Measurements from ENCODE around the gene LY6G6C.

Gene LY6G6C

DNA sequence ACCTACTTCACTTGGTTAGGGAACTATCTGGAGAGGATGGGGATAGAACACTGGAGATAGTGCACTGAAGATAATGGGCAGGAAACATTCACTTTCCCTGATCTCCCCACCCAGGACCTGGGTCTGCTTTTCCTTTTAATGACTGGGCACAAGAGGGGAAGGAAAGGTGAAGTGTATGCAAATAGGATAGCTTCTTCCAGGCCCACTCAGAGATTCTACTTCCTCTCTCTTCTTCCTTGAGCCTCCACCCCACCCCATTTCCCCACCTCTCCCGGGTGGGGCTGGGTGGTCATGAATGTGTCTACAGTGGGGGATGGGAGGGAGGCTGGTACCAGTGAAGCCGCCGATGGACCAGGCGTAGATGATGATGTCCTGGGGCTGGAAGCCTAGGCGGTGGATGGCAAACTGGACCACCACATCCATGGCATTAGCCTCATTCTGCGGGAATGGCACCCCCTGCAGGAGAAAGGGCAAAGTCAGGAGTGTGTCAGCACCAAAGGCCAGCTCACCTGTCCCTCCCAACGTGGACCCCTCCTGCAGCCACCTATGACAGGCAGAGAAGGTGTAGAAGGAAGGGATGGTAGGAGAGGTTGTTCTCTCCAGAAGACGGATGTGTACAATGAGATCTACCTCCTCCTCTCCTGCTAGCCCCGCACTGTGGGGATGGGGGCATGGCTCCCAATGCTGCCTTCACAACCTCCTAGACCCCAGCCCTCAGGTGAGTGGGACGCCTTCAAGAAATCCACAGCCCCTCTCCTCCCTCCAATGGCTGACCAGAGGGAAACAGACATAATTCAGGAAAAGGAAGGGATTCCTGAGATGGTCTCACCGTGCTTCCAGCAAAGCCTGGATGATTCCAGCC, 32.1 kb downstream of the LY6G6C start:
- Mint-ChIP-seq H3K4me3 (no peak overlapping the region), H3K4me1 (peaks cover 13% of the 10 kb centered on the region), H3K9me3 (no peaks in the 10 kb centered on the region), H3K27ac (peak overlapping the region in 1 of 2 donors; percentile 28), H3K27me3 (no peaks in the 10 kb centered on the region)
- no peak for DNase-seq
- peak; percentile 62 for ATAC-seq

GRCh38 chr6:31687860-31688693, 33.5 kb downstream of the LY6G6C start:
- DNase-seq (no peak), ATAC-seq (no peak)
- H3K27ac Mint-ChIP-seq, result peak overlapping the region in 1 of 2 donors; percentile 24
- no peaks in the 10 kb centered on the region for H3K27me3 Mint-ChIP-seq
- no peak overlapping the region for H3K4me3 Mint-ChIP-seq
- H3K4me1 Mint-ChIP-seq, result peaks cover 13% of the 10 kb centered on the region
- H3K9me3 Mint-ChIP-seq, result no peaks in the 10 kb centered on the region

DNA sequence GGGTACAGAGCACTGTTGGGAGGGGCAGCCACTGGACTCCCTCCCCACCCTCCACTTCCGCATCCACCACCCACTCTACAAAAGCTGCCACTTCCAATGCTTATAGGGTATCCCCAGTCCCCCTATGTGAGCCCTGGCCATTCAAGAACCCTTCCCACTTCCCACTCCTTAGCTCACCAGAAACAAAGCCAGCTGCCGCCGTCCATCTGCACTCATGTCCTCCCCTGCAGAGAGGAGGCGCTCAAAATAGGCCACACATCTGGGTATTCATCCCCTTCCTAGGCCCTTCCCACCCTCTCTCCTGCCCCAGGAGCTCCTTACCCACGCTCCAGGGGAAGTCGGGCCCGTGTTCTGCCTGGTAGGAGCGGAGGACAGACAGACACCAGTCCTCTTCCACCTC, 34.2 kb downstream of the LY6G6C start:
- DNase-seq, result no peak
- Mint-ChIP-seq H3K4me1 (peaks cover 13% of the 10 kb centered on the region), H3K27me3 (no peaks in the 10 kb centered on the region), H3K27ac (no peak overlapping the region), H3K4me3 (no peak overlapping the region), H3K9me3 (no peaks in the 10 kb centered on the region)
- ATAC-seq, result no peak

DNA sequence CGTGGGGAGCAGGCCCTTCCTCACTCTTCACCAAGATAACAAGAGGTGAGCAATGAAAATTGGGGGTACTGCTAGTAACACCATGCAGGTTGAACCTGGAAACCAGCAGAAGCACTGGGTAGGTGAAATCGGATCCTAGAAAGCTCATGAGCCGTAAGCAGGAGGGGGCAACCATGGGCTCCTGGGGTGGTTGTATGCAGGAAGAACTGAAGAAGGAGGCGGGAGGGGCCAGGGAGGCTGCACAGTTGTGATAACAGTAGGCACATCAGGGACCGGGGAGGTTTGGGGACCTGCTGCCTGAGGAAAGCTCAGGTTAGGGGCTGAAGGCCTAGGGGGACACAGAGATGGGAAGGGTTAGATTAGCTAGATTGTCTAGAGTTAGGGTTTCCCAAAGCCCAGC, 35.1 kb downstream of the LY6G6C start:
- Mint-ChIP-seq H3K27ac (peak overlapping the region in 1 of 2 donors; percentile 59), H3K4me1 (peaks cover 16% of the 10 kb centered on the region), H3K4me3 (no peak overlapping the region), H3K9me3 (no peaks in the 10 kb centered on the region), H3K27me3 (no peaks in the 10 kb centered on the region)
- DNase-seq (no peak), ATAC-seq (no peak)

- ATAC-seq (no peak), DNase-seq (no peak)
- Mint-ChIP-seq H3K27me3 (no peaks in the 10 kb centered on the region), H3K9me3 (no peaks in the 10 kb centered on the region), H3K4me1 (peaks cover 20% of the 10 kb centered on the region), H3K4me3 (no peak overlapping the region), H3K27ac (no peak overlapping the region)
Observed at GRCh38 chr6:31683591-31683990, 38.0 kb downstream of the LY6G6C start.

DNA sequence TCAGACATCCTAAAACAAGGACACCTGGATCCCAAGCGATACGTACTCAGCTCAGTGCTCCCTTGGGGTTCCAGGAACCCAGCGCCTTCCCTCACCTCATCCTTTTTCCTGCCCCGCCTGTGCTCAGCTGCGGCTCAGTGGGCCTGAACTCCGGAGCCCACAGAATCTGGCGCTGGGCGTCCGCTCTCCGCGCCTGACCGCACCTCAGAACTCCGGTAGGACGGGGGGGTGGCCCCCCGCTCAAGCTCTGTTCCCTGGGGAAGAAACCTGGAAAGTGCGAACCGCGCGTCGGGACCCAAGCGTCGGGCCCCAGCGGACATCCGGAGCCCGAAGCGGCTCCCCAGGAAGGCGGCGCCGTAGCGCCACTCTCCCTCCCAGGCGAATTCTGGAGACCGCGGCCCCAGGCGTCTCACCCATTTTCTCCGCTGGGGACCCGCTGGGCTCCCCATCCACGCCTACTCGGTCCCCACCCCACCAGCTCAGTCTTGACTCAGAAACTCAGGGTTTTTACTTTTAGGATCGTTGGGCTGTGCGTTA, 40.3 kb downstream of the LY6G6C start:
- no peaks in the 10 kb centered on the region for H3K27me3 Mint-ChIP-seq
- DNase-seq (peak; percentile 50 to 58), ATAC-seq (peak; percentile 75)
- H3K4me3 Mint-ChIP-seq, result peak overlapping the region; percentile 80 to 85
- peaks cover 20% of the 10 kb centered on the region for H3K4me1 Mint-ChIP-seq
- peak overlapping the region; percentile 86 to 90 for H3K27ac Mint-ChIP-seq
- H3K9me3 Mint-ChIP-seq, result no peaks in the 10 kb centered on the region

DNA sequence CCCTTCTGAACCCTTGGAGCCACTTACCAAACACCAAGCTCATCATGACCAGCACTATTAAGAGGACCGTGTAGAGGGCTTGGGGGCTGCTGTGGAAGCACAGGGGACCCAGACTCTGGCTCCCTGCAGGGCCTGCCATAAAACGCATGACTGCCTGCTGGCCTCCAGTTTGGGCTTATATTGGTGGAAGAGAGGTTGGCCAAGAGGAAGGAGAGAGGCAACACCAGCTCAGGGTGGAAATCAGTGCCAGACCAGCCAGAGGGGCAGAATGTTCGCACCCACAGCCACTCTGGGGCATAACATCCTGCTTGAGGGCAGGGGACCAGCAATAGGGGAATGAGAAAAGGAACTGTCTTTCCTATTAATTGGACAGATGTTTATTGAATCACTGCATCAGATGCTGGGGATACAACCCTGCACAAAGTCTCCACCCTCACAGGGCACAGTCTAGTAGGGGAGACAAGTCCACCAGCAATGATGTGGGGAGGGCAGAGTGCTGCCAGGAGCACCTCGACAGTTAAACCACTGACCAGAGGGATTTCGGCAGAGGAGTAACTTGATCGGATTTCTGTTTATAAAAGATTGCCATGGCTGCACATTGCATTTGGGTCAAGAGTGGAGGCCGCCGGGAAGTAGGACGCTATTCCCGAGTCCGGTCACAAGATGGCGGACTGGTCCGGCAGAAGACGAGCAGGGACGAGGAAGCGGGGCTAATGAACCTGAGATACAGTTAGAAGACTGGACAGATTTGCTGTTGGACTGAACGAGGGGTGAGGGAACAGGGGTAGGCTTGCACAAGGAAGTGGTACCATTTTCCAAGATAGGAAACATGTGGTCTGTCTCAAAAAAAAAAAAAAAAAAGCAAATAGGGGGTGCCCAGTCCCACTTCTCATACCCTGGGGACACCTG, 41.1 kb downstream of the LY6G6C start, which contains the start of gene LY6G5C:
LY6G5C (minus strand) TSS at position 842 of the 909 bp plus-strand sequence; CDS start at position 148, 694 bp downstream.
- Mint-ChIP-seq H3K9me3 (no peaks in the 10 kb centered on the region), H3K4me3 (peak within 1 kb of the TSS; percentile 80 to 85), H3K4me1 (peaks cover 20% of the 10 kb centered on the region), H3K27ac (peak within 1 kb of the TSS; percentile 86 to 94), H3K27me3 (no peaks in the 10 kb centered on the region)
- peak; percentile 57 to 72 for DNase-seq
- ATAC-seq, result peak; percentile 75

DNA sequence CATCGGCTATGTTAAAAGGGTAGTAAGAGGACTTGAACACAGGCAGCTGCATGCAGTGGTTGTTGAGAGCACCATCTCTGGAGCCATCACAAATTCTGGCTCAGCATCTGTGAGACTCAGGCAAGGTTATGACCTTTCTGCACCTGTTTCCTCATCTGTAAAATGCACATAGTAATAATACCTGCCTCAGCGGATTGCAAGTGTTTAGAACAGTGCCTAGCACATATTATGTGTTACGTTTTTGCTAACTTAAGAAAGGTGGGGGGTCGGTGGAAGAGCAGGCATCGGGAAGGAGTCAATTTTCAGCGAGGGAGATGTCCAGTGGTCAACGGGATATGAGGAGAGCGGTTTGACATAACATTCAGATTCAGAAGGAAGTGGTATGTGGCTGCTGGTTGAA, 43.6 kb downstream of the LY6G6C start:
- peak overlapping the region in 1 of 2 donors; percentile 0 for H3K27ac Mint-ChIP-seq
- peaks cover 20% of the 10 kb centered on the region for H3K4me1 Mint-ChIP-seq
- no peak overlapping the region for H3K4me3 Mint-ChIP-seq
- no peaks in the 10 kb centered on the region for H3K27me3 Mint-ChIP-seq
- no peaks in the 10 kb centered on the region for H3K9me3 Mint-ChIP-seq
- no peak for DNase-seq
- no peak for ATAC-seq

DNA sequence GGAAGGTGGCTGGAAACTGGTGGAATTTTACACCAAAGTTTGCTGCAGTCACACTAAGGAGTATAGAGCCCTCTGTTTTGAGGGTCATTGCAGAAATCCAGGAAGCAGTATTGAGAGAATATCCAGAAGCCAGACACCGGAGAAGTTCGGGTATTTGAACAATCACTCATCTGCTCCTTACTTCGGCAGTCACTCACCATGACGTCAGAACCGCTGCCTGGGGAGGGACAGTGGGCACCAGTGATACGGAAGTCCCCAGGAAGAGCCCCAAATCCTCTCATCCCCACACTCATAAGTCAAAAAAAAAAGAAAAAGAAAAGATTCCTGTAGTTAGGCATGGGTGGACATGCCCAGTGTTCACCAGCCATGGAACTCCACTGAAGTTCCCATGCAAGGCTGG, 44.6 kb downstream of the LY6G6C start:
- no peak for ATAC-seq
- Mint-ChIP-seq H3K27me3 (no peaks in the 10 kb centered on the region), H3K4me1 (peaks cover 20% of the 10 kb centered on the region)

DNA sequence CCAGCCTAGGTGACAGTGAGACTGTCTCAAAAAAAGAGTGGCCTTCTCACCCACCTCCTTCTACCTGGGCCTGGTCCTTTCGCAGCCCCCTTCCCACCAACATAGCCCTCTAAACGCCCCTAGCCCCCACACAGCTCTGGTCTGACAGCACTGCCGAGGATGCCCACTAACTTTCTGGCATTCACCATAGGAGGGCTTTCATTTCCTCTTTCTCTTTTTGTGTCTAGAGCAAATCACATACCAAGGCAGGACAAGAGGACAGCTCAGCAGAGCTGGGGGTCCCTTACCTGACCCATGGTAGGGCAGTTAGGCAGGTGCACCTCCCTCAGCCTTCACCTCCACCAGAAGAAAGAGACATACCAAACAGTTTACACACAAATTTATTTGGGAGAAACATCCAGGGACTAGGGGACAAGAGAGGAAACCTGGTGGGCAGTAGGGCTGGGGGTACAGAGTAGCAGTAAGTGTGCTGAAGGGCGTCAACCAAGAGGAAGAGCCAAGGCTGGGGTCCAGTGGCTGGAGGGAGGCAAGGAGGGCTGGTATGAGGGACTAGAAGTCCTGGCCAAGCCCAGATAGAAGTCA, 45.1 kb downstream of the LY6G6C start:
- DNase-seq (no peak), ATAC-seq (no peak)
- H3K9me3 Mint-ChIP-seq, result no peaks in the 10 kb centered on the region
- H3K27me3 Mint-ChIP-seq, result no peaks in the 10 kb centered on the region
- peaks cover 15% of the 10 kb centered on the region for H3K4me1 Mint-ChIP-seq
- H3K4me3 Mint-ChIP-seq, result no peak overlapping the region
- H3K27ac Mint-ChIP-seq, result no peak overlapping the region

More for the DNA sequence above, 44.6 kb downstream of the LY6G6C start:
- Mint-ChIP-seq H3K9me3 (no peaks in the 10 kb centered on the region), H3K27ac (peak overlapping the region in 1 of 2 donors; percentile 20), H3K4me3 (no peak overlapping the region)
- no peak for DNase-seq

DNA sequence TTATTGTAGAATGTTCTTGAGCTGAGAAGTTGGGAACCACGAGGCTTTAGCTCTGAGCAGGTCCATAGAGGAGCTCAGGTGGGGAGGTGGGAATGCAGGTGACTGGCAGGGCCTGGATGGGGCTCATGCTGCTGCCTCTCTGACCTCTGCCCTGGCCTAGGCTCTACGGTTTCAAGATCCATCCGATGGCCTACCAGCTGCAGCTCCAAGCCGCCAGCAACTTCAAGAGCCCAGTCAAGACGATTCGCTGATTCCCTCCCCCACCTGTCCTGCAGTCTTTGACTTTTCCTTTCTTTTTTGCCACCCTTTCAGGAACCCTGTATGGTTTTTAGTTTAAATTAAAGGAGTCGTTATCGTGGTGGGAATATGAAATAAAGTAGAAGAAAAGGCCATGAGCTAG, 51.9 kb downstream of the LY6G6C start, which contains the start of gene LY6G5B:
LY6G5B (plus strand) TSS at position 301 of the 400 bp plus-strand sequence. CDS start 975 bp downstream, outside the sequence.
- peaks cover 35% of the 10 kb centered on the region for H3K4me1 Mint-ChIP-seq
- no peaks in the 10 kb centered on the region for H3K27me3 Mint-ChIP-seq
- H3K27ac Mint-ChIP-seq, result peak within 1 kb of the TSS in 1 of 2 donors; percentile 54
- ATAC-seq (no peak), DNase-seq (no peak)
- no peaks in the 10 kb centered on the region for H3K9me3 Mint-ChIP-seq
- H3K4me3 Mint-ChIP-seq, result no peak within 1 kb of the TSS
